Central memory CD4-positive, alpha-beta T cell (primary cell): ENCODE measurements around the gene MCM3AP.

Source experiments
- DNase-seq: peaks from one replicate; pipeline ENCODE4 v3.0.0; 2022

The MCM3AP gene

DNA sequence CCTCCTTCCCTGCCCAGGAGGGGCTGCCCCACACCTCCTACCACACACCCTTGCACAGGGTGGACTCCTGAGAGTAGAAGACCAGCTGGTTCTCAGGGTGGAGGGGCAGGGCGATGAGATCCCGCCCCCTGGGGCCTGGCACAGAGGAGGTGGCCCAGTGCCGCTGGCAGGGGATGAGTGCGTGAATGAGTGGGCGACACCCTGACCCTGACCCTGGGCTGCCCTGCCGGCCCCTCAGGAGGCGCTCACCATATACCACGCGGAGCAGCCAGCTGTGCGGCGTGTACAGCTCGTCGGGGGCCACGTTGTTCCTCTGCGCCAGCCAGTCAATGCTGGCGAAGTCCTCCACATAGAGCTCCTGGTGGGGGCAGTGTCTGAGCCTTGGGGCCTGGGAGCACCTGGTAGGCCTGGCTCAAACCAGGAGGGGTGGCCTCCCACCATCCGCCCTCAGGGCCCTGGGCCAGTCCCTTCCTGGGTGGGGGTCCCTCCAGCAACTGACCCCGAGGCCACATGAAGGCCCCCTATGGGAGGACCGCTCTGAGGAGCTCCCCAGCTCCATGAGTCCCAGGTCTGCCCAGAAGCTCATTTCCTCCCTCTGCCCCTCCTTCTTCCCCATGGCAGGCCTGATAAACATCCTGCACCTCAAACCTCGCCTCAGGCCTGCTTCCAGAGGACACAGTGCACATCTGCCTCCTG, 69.8 kb downstream of the MCM3AP start:
- DNase-seq: no peak

DNA sequence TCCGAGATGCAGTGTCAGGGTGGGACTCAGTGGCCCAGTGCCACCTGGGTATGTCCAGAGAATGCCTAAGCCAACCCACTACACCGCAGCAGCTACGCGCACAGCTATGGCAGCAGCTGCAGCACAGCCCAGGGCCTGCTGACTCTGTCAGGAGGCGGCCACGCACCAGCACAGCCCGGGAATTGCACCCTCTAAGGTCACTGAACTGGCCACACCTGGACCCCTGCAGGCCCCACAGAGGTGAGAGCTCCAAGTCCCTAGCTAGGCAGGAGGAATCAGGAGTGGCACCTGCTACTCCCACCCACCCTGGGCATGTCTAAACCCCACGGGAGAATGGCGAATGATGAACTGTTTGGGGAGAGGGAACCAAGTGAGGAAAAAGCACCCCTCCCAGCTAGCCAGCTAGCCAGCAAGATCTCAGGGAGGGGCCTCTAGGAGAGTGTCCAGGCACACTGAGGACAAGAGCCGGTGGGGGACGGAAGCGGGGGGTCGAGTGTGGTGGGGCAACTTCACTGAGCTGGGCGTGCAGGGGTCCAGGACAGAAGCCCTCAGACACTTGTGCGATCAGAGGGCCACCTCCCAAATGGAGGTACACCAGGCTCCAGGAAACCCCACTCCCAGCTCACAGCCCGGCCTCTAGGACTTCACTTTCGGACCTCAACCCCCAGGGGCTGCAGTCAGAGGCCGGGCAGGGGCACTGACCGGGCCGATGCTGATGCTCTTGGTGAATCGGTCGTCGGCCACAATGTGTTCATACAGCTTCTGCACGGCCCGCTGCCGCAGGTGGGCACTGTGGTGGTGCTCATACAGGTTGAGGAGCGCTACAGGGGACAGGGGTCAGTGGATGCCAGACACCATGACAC, 70.7 kb downstream of the MCM3AP start:
- DNase-seq: no peak

DNA sequence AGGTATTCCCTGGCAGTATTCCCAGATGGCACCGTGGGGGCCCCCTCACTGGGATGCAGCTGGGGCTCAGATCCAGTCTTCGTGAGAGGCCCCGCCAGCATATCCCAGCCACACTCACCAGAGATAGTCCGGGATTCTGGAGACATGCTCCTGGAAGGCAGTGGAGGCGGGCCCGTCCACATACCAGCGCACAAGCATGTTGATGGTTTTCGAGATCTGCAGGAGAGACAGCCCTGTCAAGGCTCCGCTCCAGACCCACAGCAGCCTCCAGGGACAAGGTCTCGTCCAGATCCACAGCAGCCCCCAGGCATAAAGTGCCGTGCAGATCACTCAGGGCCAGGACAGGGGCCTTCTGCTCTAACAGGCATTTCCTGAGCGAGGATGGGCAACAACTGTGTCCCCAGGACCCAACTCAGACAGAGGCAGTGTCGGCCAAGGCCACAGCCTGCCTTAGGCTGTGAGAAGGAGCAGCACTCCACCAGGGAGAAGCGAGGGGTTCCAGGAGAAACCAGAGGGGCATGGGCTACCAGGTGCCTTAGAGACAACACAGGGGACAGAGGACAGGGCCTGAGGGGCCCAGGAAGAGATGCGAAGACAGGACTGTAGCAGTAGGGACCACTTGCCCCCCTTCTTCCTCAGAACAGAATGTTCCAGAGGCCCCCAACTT, 71.7 kb downstream of the MCM3AP start:
- DNase-seq: no peak

GRCh38 chr21:46212721-46213484, 72.5 kb downstream of the MCM3AP start:
- no peak for DNase-seq

DNA sequence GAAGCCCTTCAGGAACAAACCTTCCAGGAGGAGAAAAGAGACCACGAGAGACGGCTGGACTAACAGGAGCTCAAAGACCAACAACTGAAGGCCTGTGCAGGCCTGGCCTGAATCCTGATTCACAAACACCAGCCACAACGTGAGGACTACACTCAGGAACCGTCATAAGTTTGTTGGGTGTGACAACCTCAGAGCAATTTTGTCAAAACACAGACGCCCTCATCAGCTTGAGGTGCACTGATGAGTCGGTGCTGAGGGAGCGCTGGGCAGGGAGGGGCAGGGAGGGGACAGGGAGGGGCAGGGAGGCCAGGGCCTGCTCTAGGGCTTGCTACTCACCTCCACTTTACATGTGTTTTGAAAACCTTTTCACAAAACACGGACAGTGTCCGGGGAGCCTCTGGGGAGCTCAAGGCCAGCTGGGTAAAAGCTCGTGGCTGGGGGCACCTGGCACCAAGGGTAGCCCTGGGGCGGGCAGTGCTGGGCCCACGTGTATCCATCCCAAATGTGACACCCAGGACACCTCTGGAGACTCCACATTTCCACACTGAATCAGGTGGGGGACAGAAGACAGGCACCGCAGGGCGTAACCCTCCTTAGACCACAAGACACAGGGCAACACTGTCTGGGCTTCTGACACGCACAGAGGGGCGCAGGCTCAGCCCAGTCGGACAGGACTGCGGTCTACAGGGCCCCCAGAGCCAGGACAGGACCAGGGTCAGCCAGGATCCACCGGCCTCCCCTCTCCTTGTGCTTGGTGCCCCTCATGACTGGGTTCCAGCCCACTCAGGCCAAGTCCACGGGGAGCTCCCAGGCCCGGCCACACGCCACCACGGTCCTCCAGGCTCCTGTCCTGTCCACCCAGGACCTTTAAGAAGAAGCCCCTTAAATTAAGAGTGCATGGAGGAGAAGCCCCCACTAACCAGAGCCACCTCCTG, 73.4 kb downstream of the MCM3AP start:
- no peak for DNase-seq

DNA sequence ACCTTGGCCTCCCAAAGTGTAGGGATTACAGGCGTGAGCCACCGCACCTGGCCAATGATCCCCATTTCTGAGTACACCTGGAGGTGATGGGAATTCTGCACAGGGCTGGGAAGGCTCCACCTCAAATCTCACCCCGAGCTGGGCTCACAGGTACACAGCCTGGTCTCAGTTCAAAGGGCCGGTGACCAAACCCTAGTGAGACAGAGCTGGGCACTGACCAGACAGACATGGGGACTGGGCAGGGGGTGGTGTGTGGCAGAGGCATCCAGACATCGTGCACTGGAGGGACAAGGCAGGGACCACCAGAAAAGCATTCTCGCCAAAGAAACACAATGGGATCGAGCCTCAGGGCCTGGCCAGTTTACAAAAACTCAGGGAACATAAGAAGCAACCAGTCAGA, 74.0 kb downstream of the MCM3AP start:
- no peak for DNase-seq

DNA sequence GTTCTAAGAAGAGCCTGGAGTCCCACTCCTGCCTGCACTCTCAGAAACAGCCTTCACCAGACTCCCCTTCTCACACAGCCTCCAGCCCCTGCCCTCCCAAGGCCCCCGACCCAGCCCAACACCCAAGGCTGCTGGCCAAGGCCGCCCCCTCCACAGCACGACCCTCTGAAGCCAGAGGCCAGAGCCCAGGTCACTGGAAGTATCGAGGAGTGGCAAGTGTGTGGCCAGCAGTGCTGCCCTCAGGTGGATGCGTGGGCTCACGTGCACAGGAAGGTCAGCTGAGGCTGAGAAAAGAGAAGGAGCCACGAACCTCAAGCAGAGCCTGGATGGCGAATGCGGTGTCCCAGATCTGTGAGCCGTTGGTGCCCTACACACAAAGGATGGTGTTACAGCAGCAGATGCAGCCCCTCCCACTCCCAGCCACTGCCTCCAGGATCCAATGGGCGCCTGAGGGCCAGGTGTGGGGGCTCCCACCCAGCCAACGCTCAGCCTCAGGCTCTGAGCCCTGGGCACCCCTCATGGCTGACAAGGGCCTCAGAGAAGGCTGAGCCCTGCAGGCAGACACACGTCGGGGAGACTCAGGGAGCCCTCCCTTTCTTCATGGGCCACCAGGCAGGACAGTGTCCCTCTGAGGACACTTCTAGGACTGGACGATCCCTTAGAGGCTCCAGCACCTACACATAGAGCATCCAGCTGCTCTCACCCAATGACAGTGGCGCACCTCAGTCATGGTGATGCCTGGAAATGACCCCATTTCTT, 74.9 kb downstream of the MCM3AP start:
- DNase-seq: no peak

DNA sequence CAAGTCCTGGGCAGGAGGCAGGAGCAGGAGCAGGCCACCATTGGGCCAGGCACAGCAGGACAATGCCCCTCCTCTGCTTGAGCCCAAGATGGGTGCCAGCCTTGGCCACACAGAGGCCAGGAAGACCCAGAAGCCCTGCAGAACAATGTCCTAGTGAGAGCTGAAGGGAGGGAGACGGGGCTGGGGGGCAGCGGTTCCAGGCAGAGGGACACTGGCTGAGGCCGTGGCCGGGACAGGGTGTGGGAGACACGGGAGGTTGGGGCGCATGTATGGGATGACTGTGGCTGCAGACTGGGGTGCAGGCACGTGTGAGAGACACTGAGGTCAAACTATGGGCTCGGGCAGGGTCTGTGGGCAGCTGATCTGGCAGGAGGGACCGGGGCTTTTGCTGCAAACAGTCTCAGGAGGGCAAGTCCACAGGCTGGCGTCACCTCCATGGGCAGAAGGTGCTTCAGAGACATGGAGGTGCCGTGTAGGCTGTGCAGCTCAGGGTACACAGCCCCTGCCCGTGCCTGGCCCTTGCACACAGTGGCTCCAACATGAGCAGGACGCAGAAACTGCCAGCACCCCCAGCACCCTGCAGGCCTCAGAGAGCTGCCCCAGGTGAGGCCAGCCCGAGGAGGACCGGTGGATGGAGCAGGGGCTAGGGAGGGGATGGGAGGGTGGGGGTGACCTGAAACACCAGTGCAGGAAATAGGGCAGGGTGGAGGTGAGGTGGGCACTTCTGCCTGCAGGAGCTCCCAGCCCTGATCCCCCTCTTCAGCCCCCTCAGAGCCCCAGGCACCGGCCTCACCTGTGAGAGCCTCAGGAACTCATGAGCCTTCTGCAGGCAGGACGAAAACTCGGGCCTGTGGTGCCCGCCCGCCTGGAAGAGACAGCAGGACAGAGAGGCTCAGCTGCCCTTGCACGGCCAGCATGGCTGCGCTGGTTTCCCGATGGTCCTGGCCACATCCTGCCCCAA, 76.4 kb downstream of the MCM3AP start:
- DNase-seq: no peak

- DNase-seq: no peak
Observed at GRCh38 chr21:46207920-46208591, 77.4 kb downstream of the MCM3AP start.

DNA sequence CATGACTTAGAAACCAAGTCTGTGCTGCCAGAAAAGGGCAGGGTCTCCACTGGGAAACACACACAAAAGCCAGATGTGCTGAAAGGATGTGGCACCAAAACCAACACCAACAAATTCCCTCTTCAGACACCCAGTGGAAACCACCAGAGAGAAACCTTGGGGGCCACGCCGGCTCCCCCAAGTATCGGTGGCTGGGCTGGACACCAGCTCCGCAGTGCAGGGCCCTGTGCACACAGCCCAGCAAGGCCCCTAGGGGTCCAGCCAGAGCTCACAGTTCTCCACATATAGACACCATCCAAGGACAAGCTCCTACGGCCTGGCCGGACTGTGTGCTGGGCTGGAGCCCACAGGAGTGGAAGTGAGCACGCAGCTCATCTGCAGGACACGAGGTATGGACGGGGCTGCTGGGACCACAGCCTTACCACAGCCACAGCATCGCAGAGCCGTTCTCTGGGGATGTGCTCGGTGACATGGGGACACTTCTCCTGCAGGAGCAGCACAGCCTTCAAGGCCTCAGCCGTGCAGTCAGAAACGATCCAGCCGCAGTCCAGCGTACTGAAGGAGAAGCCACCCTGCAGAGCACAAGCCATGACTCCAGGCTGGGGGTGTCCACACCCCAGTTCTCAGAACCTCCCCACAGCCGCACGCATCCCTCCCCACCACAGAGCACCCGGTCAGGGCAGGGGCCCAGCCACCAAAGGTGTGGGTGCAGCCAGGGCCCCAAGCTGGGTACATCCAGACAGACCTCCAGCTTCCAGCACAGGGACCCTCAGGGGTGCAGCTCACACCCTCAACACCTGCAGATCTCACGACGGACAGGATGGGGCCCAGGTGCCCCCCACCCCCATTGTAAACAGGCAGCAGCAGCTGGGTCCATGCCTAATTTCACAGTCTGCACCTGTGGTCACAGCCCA, 78.1 kb downstream of the MCM3AP start:
- no peak for DNase-seq

GRCh38 chr21:46206163-46207005, 79.0 kb downstream of the MCM3AP start:
- DNase-seq: no peak

DNA sequence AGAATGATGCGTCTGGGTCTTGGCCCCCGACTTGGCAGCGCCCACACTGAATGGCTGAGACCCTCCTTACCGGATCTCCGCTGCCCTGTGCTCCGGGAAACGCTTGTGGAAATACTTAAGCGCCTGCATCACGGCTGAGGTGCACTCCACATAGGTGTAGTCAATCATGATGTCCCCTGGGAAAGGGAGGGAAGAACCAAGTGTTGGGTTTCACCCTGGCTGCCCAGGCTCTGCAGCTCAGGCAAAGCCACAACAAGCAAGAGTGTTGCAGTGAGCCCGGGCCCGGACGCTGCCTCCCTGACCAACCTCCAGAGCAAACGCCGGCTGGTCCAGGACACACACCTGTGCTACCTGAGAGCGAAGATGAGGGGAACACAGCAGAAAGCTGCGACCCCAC, 79.6 kb downstream of the MCM3AP start:
- DNase-seq: no peak

GRCh38 chr21:46205166-46205565, 80.2 kb downstream of the MCM3AP start:
- DNase-seq: no peak

GRCh38 chr21:46203203-46203600, 82.2 kb downstream of the MCM3AP start:
- DNase-seq: no peak

GRCh38 chr21:46202592-46203202, 82.7 kb downstream of the MCM3AP start:
- no peak for DNase-seq
